ENCODE data around the gene GMPS. TPM values are rescaled to one million over a fixed set of nuclear protein-coding genes. Genes with fewer than 3 reads are reported as not detected.
A peak's percentile ranks its signal among the peaks of the same experiment; 100 is the strongest.

GMPS gene
- total and polyA plus RNA-seq, 9 of the 15 experiments (the other 6 are each of a cell fraction or from before 2014, with no cell fraction given): 73.7 to 282 (median 156) TPM

DNA sequence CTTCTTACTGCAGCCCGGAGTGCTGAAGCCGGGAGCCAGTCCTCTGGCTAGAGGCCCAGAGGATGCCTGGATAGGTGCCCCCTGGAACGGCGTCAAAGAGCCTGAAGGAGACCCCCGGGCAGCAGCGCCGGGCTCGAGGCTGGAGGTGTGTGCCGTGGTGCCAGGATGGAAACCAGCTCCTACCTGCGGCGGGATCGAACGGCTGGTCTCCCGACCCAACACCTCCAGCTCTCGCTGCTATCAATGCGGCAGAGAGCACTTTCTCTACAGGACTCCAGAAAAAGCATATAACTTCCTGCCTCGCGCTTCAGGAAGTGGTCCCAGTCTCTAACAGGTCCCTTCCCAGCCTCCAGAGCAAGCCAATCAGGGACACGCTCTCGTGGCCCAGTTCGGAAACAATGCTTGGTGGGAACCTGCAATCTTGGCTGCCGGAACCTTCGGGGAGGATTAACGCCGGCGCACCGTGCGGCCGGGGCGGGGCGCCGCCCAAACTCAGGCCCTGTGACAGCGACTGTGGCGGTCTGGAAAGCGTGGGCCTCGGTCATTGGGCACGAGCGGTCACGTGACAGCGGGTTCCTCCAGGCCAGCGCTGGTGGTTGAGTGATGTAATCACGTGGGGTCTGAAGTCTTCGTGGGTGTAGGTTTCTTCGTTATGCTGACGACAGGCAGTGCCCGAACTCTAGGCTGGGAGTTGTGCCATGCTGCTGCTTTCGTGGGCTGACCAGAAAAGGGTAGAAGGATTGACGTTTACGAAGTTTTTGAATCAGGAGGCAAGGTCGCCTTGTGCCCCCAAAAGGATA is 16.1 kb upstream of the GMPS start, which contains the start of gene SLC33A1 (continued):
- TF ChIP-seq, protein P1, sequence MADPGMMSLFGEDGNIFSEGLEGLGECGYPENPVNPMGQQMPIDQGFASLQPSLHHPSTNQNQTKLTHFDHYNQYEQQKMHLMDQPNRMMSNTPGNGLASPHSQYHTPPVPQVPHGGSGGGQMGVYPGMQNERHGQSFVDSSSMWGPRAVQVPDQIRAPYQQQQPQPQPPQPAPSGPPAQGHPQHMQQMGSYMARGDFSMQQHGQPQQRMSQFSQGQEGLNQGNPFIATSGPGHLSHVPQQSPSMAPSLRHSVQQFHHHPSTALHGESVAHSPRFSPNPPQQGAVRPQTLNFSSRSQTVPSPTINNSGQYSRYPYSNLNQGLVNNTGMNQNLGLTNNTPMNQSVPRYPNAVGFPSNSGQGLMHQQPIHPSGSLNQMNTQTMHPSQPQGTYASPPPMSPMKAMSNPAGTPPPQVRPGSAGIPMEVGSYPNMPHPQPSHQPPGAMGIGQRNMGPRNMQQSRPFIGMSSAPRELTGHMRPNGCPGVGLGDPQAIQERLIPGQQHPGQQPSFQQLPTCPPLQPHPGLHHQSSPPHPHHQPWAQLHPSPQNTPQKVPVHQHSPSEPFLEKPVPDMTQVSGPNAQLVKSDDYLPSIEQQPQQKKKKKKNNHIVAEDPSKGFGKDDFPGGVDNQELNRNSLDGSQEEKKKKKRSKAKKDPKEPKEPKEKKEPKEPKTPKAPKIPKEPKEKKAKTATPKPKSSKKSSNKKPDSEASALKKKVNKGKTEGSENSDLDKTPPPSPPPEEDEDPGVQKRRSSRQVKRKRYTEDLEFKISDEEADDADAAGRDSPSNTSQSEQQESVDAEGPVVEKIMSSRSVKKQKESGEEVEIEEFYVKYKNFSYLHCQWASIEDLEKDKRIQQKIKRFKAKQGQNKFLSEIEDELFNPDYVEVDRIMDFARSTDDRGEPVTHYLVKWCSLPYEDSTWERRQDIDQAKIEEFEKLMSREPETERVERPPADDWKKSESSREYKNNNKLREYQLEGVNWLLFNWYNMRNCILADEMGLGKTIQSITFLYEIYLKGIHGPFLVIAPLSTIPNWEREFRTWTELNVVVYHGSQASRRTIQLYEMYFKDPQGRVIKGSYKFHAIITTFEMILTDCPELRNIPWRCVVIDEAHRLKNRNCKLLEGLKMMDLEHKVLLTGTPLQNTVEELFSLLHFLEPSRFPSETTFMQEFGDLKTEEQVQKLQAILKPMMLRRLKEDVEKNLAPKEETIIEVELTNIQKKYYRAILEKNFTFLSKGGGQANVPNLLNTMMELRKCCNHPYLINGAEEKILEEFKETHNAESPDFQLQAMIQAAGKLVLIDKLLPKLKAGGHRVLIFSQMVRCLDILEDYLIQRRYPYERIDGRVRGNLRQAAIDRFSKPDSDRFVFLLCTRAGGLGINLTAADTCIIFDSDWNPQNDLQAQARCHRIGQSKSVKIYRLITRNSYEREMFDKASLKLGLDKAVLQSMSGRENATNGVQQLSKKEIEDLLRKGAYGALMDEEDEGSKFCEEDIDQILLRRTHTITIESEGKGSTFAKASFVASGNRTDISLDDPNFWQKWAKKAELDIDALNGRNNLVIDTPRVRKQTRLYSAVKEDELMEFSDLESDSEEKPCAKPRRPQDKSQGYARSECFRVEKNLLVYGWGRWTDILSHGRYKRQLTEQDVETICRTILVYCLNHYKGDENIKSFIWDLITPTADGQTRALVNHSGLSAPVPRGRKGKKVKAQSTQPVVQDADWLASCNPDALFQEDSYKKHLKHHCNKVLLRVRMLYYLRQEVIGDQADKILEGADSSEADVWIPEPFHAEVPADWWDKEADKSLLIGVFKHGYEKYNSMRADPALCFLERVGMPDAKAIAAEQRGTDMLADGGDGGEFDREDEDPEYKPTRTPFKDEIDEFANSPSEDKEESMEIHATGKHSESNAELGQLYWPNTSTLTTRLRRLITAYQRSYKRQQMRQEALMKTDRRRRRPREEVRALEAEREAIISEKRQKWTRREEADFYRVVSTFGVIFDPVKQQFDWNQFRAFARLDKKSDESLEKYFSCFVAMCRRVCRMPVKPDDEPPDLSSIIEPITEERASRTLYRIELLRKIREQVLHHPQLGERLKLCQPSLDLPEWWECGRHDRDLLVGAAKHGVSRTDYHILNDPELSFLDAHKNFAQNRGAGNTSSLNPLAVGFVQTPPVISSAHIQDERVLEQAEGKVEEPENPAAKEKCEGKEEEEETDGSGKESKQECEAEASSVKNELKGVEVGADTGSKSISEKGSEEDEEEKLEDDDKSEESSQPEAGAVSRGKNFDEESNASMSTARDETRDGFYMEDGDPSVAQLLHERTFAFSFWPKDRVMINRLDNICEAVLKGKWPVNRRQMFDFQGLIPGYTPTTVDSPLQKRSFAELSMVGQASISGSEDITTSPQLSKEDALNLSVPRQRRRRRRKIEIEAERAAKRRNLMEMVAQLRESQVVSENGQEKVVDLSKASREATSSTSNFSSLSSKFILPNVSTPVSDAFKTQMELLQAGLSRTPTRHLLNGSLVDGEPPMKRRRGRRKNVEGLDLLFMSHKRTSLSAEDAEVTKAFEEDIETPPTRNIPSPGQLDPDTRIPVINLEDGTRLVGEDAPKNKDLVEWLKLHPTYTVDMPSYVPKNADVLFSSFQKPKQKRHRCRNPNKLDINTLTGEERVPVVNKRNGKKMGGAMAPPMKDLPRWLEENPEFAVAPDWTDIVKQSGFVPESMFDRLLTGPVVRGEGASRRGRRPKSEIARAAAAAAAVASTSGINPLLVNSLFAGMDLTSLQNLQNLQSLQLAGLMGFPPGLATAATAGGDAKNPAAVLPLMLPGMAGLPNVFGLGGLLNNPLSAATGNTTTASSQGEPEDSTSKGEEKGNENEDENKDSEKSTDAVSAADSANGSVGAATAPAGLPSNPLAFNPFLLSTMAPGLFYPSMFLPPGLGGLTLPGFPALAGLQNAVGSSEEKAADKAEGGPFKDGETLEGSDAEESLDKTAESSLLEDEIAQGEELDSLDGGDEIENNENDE (IDR thresholded peaks at IDR 0.05; ENCODE audit: low read depth, low read length): no peak
- TF ChIP-seq ZNF174 (CRISPR knock-in tag; IDR thresholded peaks at IDR 0.05): no peak
- TF ChIP-seq POLR2AphosphoS2 (IDR thresholded peaks at IDR 0.05; ENCODE audit: low read length): peak; percentile 88; the same call in 1 of the 2 replicates
- TF ChIP-seq BCL6 (CRISPR knock-in tag; IDR thresholded peaks at IDR 0.05): no peak
- TF ChIP-seq ZFP1 (CRISPR knock-in tag; IDR thresholded peaks at IDR 0.05): no peak
- no peak for TF ChIP-seq BDP1 (IDR thresholded peaks at IDR 0.05; ENCODE audit: insufficient read depth, insufficient read length)
- no peak for TF ChIP-seq NR2C2 (CRISPR knock-in tag; IDR thresholded peaks at IDR 0.05)
- peak; percentile 87 for TF ChIP-seq NR2C2 (tag; IDR thresholded peaks at IDR 0.05)
- no peak for TF ChIP-seq NUFIP1 (IDR thresholded peaks at IDR 0.05; ENCODE audit: partially characterized antibody)
- TF ChIP-seq, protein P2, sequence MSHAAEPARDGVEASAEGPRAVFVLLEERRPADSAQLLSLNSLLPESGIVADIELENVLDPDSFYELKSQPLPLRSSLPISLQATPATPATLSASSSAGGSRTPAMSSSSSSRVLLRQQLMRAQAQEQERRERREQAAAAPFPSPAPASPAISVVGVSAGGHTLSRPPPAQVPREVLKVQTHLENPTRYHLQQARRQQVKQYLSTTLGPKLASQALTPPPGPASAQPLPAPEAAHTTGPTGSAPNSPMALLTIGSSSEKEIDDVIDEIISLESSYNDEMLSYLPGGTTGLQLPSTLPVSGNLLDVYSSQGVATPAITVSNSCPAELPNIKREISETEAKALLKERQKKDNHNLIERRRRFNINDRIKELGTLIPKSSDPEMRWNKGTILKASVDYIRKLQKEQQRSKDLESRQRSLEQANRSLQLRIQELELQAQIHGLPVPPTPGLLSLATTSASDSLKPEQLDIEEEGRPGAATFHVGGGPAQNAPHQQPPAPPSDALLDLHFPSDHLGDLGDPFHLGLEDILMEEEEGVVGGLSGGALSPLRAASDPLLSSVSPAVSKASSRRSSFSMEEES (CRISPR knock-in tag; IDR thresholded peaks at IDR 0.05): peak; percentile 100
- TF ChIP-seq KLF13 (tag; IDR thresholded peaks at IDR 0.05; ENCODE audit: borderline replicate concordance, low read depth): peak; percentile 79; the same call in 1 of the 2 replicates
- TF ChIP-seq RAD21 (CRISPR knock-in tag; conservative IDR thresholded peaks at IDR 0.05 in 1 of 2, IDR thresholded peaks at IDR 0.05 in 1 of 2): no peak
- TF ChIP-seq, protein P3, sequence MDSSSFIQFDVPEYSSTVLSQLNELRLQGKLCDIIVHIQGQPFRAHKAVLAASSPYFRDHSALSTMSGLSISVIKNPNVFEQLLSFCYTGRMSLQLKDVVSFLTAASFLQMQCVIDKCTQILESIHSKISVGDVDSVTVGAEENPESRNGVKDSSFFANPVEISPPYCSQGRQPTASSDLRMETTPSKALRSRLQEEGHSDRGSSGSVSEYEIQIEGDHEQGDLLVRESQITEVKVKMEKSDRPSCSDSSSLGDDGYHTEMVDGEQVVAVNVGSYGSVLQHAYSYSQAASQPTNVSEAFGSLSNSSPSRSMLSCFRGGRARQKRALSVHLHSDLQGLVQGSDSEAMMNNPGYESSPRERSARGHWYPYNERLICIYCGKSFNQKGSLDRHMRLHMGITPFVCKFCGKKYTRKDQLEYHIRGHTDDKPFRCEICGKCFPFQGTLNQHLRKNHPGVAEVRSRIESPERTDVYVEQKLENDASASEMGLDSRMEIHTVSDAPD (CRISPR knock-in tag; IDR thresholded peaks at IDR 0.05): no peak

Measured in K562 (cell line).